ENCODE data around the gene MAN1A1.

MAN1A1 gene

GRCh38 chr6:119274197-119274595 lies 75.4 kb downstream of the MAN1A1 start:
- no peaks in the 10 kb centered on the region for H3K36me3 ChIP-seq (ENCODE audit: control insufficient read depth, insufficient read depth, low read length)

GRCh38 chr6:119273272-119274196 lies 76.0 kb downstream of the MAN1A1 start:
- Histone ChIP-seq H3K27ac (ENCODE audit: low read length) (no peak overlapping the region), H3K4me1 (ENCODE audit: control insufficient read depth, insufficient read depth, low read length) (no peaks in the 10 kb centered on the region), H3K4me3 (ENCODE audit: low read length) (no peak overlapping the region), H3K27me3 (ENCODE audit: control insufficient read depth, insufficient read depth, low read length) (no peaks in the 10 kb centered on the region), H3K9me3 (ENCODE audit: control insufficient read depth, insufficient read depth, low read length) (no peaks in the 10 kb centered on the region), H3K36me3 (ENCODE audit: control insufficient read depth, insufficient read depth, low read length) (no peaks in the 10 kb centered on the region)
- no CpG with 5 or more reads among the region's 1 CpG for WGBS (ENCODE audit: insufficient coverage, insufficient read length)
- no peak for DNase-seq (ENCODE audit: low read depth, low spot score)

More at GRCh38 chr6:119274197-119274595, 75.4 kb downstream of the MAN1A1 start:
- Histone ChIP-seq H3K9me3 (ENCODE audit: control insufficient read depth, insufficient read depth, low read length) (no peaks in the 10 kb centered on the region), H3K4me3 (ENCODE audit: low read length) (no peak overlapping the region), H3K27ac (ENCODE audit: low read length) (no peak overlapping the region), H3K4me1 (ENCODE audit: control insufficient read depth, insufficient read depth, low read length) (no peaks in the 10 kb centered on the region), H3K27me3 (ENCODE audit: control insufficient read depth, insufficient read depth, low read length) (no peaks in the 10 kb centered on the region)
- WGBS (ENCODE audit: insufficient coverage, insufficient read length) = no CpG with 5 or more reads among the region's 2 CpGs
- no peak for DNase-seq (ENCODE audit: low read depth, low spot score)

- no peaks in the 10 kb centered on the region for H3K27me3 ChIP-seq (ENCODE audit: control insufficient read depth, insufficient read depth, low read length)
- H3K4me1 ChIP-seq (ENCODE audit: control insufficient read depth, insufficient read depth, low read length) = no peaks in the 10 kb centered on the region
- H3K27ac ChIP-seq (ENCODE audit: low read length) = no peak overlapping the region
- no peaks in the 10 kb centered on the region for H3K9me3 ChIP-seq (ENCODE audit: control insufficient read depth, insufficient read depth, low read length)
- no peaks in the 10 kb centered on the region for H3K36me3 ChIP-seq (ENCODE audit: control insufficient read depth, insufficient read depth, low read length)
- no peak overlapping the region for H3K4me3 ChIP-seq (ENCODE audit: low read length)
- DNase-seq (ENCODE audit: low read depth, low spot score) = no peak
- no CpG with 5 or more reads among the region's 3 CpGs for WGBS (ENCODE audit: insufficient coverage, insufficient read length)
Measured at GRCh38 chr6:119270545-119270944, 79.0 kb downstream of the MAN1A1 start.

- no peaks in the 10 kb centered on the region for H3K36me3 ChIP-seq (ENCODE audit: control insufficient read depth, insufficient read depth, low read length)
- no CpG with 5 or more reads among the region's 8 CpGs for WGBS (ENCODE audit: insufficient coverage, insufficient read length)
Measured at GRCh38 chr6:119269266-119270103, 80.1 kb downstream of the MAN1A1 start.

GRCh38 chr6:119267126-119267905 lies 82.2 kb downstream of the MAN1A1 start:
- DNase-seq (ENCODE audit: low read depth, low spot score) = no peak
- no peaks in the 10 kb centered on the region for H3K27me3 ChIP-seq (ENCODE audit: control insufficient read depth, insufficient read depth, low read length)
- H3K4me1 ChIP-seq (ENCODE audit: control insufficient read depth, insufficient read depth, low read length) = no peaks in the 10 kb centered on the region
- no peak overlapping the region for H3K4me3 ChIP-seq (ENCODE audit: low read length)
- WGBS (ENCODE audit: insufficient coverage, insufficient read length) = no CpG with 5 or more reads among the region's 1 CpG
- no peaks in the 10 kb centered on the region for H3K36me3 ChIP-seq (ENCODE audit: control insufficient read depth, insufficient read depth, low read length)
- no peak overlapping the region for H3K27ac ChIP-seq (ENCODE audit: low read length)
- H3K9me3 ChIP-seq (ENCODE audit: control insufficient read depth, insufficient read depth, low read length) = no peaks in the 10 kb centered on the region

More at GRCh38 chr6:119269266-119270103, 80.1 kb downstream of the MAN1A1 start:
- no peaks in the 10 kb centered on the region for H3K27me3 ChIP-seq (ENCODE audit: control insufficient read depth, insufficient read depth, low read length)
- no peak for DNase-seq (ENCODE audit: low read depth, low spot score)
- no peak overlapping the region for H3K4me3 ChIP-seq (ENCODE audit: low read length)
- H3K9me3 ChIP-seq (ENCODE audit: control insufficient read depth, insufficient read depth, low read length) = no peaks in the 10 kb centered on the region
- no peaks in the 10 kb centered on the region for H3K4me1 ChIP-seq (ENCODE audit: control insufficient read depth, insufficient read depth, low read length)
- no peak overlapping the region for H3K27ac ChIP-seq (ENCODE audit: low read length)

GRCh38 chr6:119264854-119265397 lies 84.6 kb downstream of the MAN1A1 start:
- no peak overlapping the region for H3K27ac ChIP-seq (ENCODE audit: low read length)

GRCh38 chr6:119262612-119263011 lies 86.9 kb downstream of the MAN1A1 start:
- no CpG with 5 or more reads among the region's 2 CpGs for WGBS (ENCODE audit: insufficient coverage, insufficient read length)
- H3K27me3 ChIP-seq (ENCODE audit: control insufficient read depth, insufficient read depth, low read length) = no peaks in the 10 kb centered on the region
- no peaks in the 10 kb centered on the region for H3K9me3 ChIP-seq (ENCODE audit: control insufficient read depth, insufficient read depth, low read length)
- H3K36me3 ChIP-seq (ENCODE audit: control insufficient read depth, insufficient read depth, low read length) = no peaks in the 10 kb centered on the region
- no peak overlapping the region for H3K27ac ChIP-seq (ENCODE audit: low read length)
- H3K4me1 ChIP-seq (ENCODE audit: control insufficient read depth, insufficient read depth, low read length) = no peaks in the 10 kb centered on the region
- DNase-seq (ENCODE audit: low read depth, low spot score) = no peak
- no peak overlapping the region for H3K4me3 ChIP-seq (ENCODE audit: low read length)

More at GRCh38 chr6:119264854-119265397, 84.6 kb downstream of the MAN1A1 start:
- no peak for DNase-seq (ENCODE audit: low read depth, low spot score)
- Histone ChIP-seq H3K4me3 (ENCODE audit: low read length) (no peak overlapping the region), H3K27me3 (ENCODE audit: control insufficient read depth, insufficient read depth, low read length) (no peaks in the 10 kb centered on the region), H3K36me3 (ENCODE audit: control insufficient read depth, insufficient read depth, low read length) (no peaks in the 10 kb centered on the region), H3K4me1 (ENCODE audit: control insufficient read depth, insufficient read depth, low read length) (no peaks in the 10 kb centered on the region), H3K9me3 (ENCODE audit: control insufficient read depth, insufficient read depth, low read length) (no peaks in the 10 kb centered on the region)

- Histone ChIP-seq H3K4me3 (ENCODE audit: low read length) (no peak overlapping the region), H3K36me3 (ENCODE audit: control insufficient read depth, insufficient read depth, low read length) (no peaks in the 10 kb centered on the region), H3K9me3 (ENCODE audit: control insufficient read depth, insufficient read depth, low read length) (no peaks in the 10 kb centered on the region), H3K27me3 (ENCODE audit: control insufficient read depth, insufficient read depth, low read length) (no peaks in the 10 kb centered on the region), H3K27ac (ENCODE audit: low read length) (no peak overlapping the region), H3K4me1 (ENCODE audit: control insufficient read depth, insufficient read depth, low read length) (no peaks in the 10 kb centered on the region)
- no CpG with 5 or more reads among the region's 3 CpGs for WGBS (ENCODE audit: insufficient coverage, insufficient read length)
- DNase-seq (ENCODE audit: low read depth, low spot score) = no peak
Measured at GRCh38 chr6:119261944-119262284, 87.6 kb downstream of the MAN1A1 start.

- Histone ChIP-seq H3K27me3 (ENCODE audit: control insufficient read depth, insufficient read depth, low read length) (no peaks in the 10 kb centered on the region), H3K27ac (ENCODE audit: low read length) (no peak overlapping the region), H3K4me1 (ENCODE audit: control insufficient read depth, insufficient read depth, low read length) (no peaks in the 10 kb centered on the region), H3K9me3 (ENCODE audit: control insufficient read depth, insufficient read depth, low read length) (no peaks in the 10 kb centered on the region), H3K36me3 (ENCODE audit: control insufficient read depth, insufficient read depth, low read length) (no peaks in the 10 kb centered on the region), H3K4me3 (ENCODE audit: low read length) (no peak overlapping the region)
- no CpG with 5 or more reads among the region's 1 CpG for WGBS (ENCODE audit: insufficient coverage, insufficient read length)
- DNase-seq (ENCODE audit: low read depth, low spot score) = no peak
Measured at GRCh38 chr6:119259027-119259426, 90.5 kb downstream of the MAN1A1 start.

GRCh38 chr6:119257726-119258125 lies 91.8 kb downstream of the MAN1A1 start:
- Histone ChIP-seq H3K27me3 (ENCODE audit: control insufficient read depth, insufficient read depth, low read length) (no peaks in the 10 kb centered on the region), H3K4me1 (ENCODE audit: control insufficient read depth, insufficient read depth, low read length) (no peaks in the 10 kb centered on the region), H3K9me3 (ENCODE audit: control insufficient read depth, insufficient read depth, low read length) (no peaks in the 10 kb centered on the region), H3K27ac (ENCODE audit: low read length) (no peak overlapping the region), H3K36me3 (ENCODE audit: control insufficient read depth, insufficient read depth, low read length) (no peaks in the 10 kb centered on the region), H3K4me3 (ENCODE audit: low read length) (no peak overlapping the region)
- DNase-seq (ENCODE audit: low read depth, low spot score) = no peak
- no CpG with 5 or more reads among the region's 1 CpG for WGBS (ENCODE audit: insufficient coverage, insufficient read length)
